Measurements from ENCODE around the gene HEATR3. TPM values are rescaled to one million over a fixed set of nuclear protein-coding genes. Genes with fewer than 3 reads are reported as not detected.

Gene HEATR3
- total and polyA plus RNA-seq, 2 of the 13 experiments (the other 11 are each of a cell fraction or from before 2014, with no cell fraction given): 22.4 to 52.4 TPM

DNA sequence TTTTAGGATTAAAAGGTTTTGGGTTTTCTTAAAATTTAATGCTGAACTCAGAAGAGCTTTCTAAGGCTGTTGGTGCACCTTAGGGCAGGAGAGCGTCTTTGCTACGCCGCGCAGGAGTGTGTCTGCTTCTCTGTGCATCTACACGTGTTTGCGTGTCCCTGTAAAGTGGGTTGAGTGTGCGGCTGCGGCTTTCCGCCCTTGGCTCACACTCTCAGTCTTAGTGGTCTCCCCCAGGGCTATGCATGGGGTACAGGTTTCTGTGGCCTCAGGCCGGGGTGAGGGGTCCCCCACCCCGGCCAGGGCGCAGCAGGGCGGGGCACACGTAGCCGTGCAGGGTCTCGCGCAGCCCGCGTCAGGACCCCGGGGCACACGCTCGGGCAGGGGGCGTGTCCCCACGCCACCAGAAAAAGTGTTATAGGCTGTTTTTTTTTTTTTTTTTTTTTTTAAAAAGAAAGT lies 86.6 kb downstream of the HEATR3 start (continued):
- no peak for TF ChIP-seq KLF16 (CRISPR knock-in tag; IDR thresholded peaks at IDR 0.05)
- 0 out of 2 replicates have a peak, but pooled peaks have one; percentile 12 for TF ChIP-seq ZNF274 (CRISPR knock-in tag; IDR thresholded peaks at IDR 0.05)
- TF ChIP-seq, protein P1, sequence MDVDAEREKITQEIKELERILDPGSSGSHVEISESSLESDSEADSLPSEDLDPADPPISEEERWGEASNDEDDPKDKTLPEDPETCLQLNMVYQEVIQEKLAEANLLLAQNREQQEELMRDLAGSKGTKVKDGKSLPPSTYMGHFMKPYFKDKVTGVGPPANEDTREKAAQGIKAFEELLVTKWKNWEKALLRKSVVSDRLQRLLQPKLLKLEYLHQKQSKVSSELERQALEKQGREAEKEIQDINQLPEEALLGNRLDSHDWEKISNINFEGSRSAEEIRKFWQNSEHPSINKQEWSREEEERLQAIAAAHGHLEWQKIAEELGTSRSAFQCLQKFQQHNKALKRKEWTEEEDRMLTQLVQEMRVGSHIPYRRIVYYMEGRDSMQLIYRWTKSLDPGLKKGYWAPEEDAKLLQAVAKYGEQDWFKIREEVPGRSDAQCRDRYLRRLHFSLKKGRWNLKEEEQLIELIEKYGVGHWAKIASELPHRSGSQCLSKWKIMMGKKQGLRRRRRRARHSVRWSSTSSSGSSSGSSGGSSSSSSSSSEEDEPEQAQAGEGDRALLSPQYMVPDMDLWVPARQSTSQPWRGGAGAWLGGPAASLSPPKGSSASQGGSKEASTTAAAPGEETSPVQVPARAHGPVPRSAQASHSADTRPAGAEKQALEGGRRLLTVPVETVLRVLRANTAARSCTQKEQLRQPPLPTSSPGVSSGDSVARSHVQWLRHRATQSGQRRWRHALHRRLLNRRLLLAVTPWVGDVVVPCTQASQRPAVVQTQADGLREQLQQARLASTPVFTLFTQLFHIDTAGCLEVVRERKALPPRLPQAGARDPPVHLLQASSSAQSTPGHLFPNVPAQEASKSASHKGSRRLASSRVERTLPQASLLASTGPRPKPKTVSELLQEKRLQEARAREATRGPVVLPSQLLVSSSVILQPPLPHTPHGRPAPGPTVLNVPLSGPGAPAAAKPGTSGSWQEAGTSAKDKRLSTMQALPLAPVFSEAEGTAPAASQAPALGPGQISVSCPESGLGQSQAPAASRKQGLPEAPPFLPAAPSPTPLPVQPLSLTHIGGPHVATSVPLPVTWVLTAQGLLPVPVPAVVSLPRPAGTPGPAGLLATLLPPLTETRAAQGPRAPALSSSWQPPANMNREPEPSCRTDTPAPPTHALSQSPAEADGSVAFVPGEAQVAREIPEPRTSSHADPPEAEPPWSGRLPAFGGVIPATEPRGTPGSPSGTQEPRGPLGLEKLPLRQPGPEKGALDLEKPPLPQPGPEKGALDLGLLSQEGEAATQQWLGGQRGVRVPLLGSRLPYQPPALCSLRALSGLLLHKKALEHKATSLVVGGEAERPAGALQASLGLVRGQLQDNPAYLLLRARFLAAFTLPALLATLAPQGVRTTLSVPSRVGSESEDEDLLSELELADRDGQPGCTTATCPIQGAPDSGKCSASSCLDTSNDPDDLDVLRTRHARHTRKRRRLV (CRISPR knock-in tag; IDR thresholded peaks at IDR 0.05): no peak
- TF ChIP-seq CREB1 (IDR thresholded peaks at IDR 0.05): no peak
- TF ChIP-seq CREB1 (CRISPR knock-in tag; IDR thresholded peaks at IDR 0.05): no peak
- peak; percentile 26; the same call in 1 of the 2 replicates for TF ChIP-seq ZSCAN25 (CRISPR knock-in tag; IDR thresholded peaks at IDR 0.05)
- 0 out of 2 replicates have a peak, but pooled peaks have one; percentile 19 for TF ChIP-seq ZNF772 (CRISPR knock-in tag; IDR thresholded peaks at IDR 0.05)
- TF ChIP-seq ZNF24 (IDR thresholded peaks at IDR 0.05): no peak
- TF ChIP-seq ZNF550 (CRISPR knock-in tag; IDR thresholded peaks at IDR 0.05; ENCODE audit: borderline replicate concordance): no peak
- peak; percentile 99 for TF ChIP-seq ZNF543 (CRISPR knock-in tag; IDR thresholded peaks at IDR 0.05)
- TF ChIP-seq ZBTB8A (CRISPR knock-in tag; IDR thresholded peaks at IDR 0.05; ENCODE audit: borderline replicate concordance, low read depth): no peak
- TF ChIP-seq ZBTB1 (CRISPR knock-in tag; IDR thresholded peaks at IDR 0.05; ENCODE audit: borderline replicate concordance): no peak
- no peak for TF ChIP-seq ZNF549 (CRISPR knock-in tag; IDR thresholded peaks at IDR 0.05)
- no peak; the same call in 1 of the 2 replicates for TF ChIP-seq MAF1 (CRISPR knock-in tag; IDR thresholded peaks at IDR 0.05; ENCODE audit: borderline replicate concordance)
- no peak for TF ChIP-seq MBD4 (IDR thresholded peaks at IDR 0.05; ENCODE audit: borderline replicate concordance, low read length)
- TF ChIP-seq SMAD1 (CRISPR knock-in tag; IDR thresholded peaks at IDR 0.05; ENCODE audit: borderline replicate concordance, low read depth): no peak
- TF ChIP-seq ZNF800 (CRISPR knock-in tag; IDR thresholded peaks at IDR 0.05): peak; percentile 77; the same call in 1 of the 2 replicates
- TF ChIP-seq, protein P2, sequence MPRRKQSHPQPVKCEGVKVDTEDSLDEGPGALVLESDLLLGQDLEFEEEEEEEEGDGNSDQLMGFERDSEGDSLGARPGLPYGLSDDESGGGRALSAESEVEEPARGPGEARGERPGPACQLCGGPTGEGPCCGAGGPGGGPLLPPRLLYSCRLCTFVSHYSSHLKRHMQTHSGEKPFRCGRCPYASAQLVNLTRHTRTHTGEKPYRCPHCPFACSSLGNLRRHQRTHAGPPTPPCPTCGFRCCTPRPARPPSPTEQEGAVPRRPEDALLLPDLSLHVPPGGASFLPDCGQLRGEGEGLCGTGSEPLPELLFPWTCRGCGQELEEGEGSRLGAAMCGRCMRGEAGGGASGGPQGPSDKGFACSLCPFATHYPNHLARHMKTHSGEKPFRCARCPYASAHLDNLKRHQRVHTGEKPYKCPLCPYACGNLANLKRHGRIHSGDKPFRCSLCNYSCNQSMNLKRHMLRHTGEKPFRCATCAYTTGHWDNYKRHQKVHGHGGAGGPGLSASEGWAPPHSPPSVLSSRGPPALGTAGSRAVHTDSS (CRISPR knock-in tag; conservative IDR thresholded peaks at IDR 0.05): no peak
- peak; percentile 30 for TF ChIP-seq MED1 (CRISPR knock-in tag; IDR thresholded peaks at IDR 0.05)
- TF ChIP-seq, protein P3, sequence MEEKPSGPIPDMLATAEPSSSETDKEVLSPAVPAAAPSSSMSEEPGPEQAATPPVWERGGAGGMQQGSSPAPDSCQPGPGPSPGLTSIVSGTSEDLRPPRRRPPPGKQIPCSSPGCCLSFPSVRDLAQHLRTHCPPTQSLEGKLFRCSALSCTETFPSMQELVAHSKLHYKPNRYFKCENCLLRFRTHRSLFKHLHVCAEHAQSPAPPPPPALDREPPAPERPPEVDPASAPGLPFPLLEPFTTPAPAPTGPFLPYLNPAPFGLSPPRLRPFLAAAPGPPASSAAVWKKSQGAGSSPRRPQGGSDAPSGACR (CRISPR knock-in tag; IDR thresholded peaks at IDR 0.05): no peak; the same call in 1 of the 2 replicates
- TF ChIP-seq GABPA (IDR thresholded peaks at IDR 0.05; ENCODE audit: low read depth, low read length): no peak
- TF ChIP-seq GABPA (CRISPR knock-in tag; IDR thresholded peaks at IDR 0.05; ENCODE audit: low read depth): no peak
- TF ChIP-seq ZNF12 (CRISPR knock-in tag; IDR thresholded peaks at IDR 0.05): no peak

Data from HepG2 (cell line).